ENCODE measurements around the gene TIGAR.

TIGAR gene

DNA sequence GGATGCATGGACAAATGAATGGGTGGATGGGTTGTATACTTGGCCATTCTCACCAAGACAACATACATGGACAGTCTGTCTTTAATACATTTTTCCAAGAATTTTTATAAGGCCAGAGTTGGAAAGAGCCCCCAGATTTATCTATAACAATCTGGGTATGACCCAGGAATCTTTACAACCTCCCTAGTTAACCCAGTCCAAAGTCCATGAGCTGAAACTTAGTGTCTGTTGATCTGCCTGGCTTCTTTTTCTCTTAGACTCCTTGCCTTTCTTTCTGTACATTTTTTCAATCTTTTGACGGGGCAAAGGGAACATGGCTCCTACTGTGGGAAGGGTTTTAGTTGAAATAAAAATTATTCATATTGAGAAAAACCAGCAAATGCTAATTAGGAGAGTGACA, 57.8 kb downstream of the TIGAR start:
- no peak overlapping the region for H3K4me3 ChIP-seq (replicated peaks; ENCODE audit: low read depth, low read length)
- DNase-seq (ENCODE audit: low read depth) = no peak

DNA sequence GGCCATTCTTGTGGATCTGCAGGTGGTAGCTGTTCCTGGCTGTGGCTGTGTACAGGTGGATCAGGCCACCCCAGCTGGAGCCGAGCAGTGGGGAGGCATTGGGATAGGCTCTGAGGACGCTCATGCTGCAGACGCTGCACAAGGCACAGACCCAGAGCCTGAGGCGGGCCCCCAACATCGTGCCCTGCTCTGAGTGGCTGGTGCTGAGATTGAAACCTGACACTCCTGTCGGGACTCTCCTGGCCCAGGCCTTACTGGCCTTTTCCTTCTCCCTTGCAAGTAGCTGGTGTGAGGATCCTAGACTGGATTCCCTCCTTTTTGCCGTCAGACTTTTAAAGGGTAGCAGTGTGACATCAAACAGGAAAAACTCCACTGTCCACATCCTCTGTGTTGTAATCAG, 58.4 kb downstream of the TIGAR start, which contains the start of gene FGF23:
FGF23 (minus strand) TSS at position 308 of the 400 bp plus-strand sequence; CDS start at position 178, 130 bp downstream.
- peak; percentile 23 for DNase-seq (ENCODE audit: low read depth)
- TF ChIP-seq, protein P1, sequence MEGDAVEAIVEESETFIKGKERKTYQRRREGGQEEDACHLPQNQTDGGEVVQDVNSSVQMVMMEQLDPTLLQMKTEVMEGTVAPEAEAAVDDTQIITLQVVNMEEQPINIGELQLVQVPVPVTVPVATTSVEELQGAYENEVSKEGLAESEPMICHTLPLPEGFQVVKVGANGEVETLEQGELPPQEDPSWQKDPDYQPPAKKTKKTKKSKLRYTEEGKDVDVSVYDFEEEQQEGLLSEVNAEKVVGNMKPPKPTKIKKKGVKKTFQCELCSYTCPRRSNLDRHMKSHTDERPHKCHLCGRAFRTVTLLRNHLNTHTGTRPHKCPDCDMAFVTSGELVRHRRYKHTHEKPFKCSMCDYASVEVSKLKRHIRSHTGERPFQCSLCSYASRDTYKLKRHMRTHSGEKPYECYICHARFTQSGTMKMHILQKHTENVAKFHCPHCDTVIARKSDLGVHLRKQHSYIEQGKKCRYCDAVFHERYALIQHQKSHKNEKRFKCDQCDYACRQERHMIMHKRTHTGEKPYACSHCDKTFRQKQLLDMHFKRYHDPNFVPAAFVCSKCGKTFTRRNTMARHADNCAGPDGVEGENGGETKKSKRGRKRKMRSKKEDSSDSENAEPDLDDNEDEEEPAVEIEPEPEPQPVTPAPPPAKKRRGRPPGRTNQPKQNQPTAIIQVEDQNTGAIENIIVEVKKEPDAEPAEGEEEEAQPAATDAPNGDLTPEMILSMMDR (IDR thresholded peaks at IDR 0.05; ENCODE audit: low read length, missing control alignments) = no peak

More for the DNA sequence above, 57.8 kb downstream of the TIGAR start:
- TF ChIP-seq, protein P1 (IDR thresholded peaks at IDR 0.05; ENCODE audit: low read length, missing control alignments) = no peak

DNA sequence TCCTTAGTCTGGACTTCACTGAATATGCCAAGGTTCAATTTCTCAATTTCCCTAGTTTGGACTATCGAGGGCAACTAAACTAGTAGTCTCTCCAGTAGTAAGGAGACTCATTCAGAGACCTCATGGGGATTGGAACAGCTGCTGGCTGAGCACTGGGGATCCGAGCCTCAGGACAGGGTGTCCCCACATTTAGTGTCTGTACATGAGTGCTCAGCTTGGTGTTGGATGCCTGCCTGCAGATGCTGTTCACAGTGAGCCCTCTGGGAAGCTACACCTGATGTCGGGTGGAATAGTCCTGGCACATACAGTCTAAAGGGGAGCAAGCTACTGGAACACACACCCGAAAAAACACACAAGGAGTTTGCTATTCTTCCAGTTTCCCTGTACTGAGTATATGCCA, 59.3 kb downstream of the TIGAR start:
- no peak for DNase-seq (ENCODE audit: low read depth)
- H3K4me3 ChIP-seq (replicated peaks; ENCODE audit: low read depth, low read length) = no peak overlapping the region
- TF ChIP-seq, protein P1 (IDR thresholded peaks at IDR 0.05; ENCODE audit: low read length, missing control alignments) = no peak

More for the DNA sequence above, 58.4 kb downstream of the TIGAR start, which contains the start of gene FGF23:
- no peak within 1 kb of the TSS for H3K4me3 ChIP-seq (replicated peaks; ENCODE audit: low read depth, low read length)

DNA sequence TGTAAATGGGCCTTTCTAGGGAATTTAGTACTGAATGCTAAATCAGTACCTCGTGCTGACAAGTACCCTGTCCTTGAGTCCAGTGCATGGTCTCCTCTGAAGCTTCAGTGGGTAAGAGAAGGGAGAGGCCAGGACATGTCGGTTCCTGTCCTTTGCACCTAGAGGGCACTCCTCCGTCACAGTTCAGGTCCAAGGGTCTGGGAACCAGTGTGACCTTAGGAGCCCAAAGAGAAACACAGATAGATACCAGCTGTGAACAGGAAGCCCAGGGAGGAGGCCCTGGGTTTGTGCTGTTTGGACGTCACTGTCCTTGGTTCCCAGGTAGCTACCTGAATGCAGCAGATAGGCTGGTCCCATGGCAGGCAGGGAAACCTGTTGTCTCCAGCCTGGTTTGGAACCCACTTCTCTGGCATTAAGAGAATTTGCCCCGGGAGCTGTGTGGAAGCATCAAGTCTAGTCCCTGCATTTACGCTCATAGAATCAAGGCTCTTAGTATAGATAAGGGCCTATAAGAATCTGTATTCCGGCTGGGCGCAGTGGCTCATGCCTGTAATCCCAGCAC, 62.4 kb downstream of the TIGAR start:
- DNase-seq (ENCODE audit: low read depth) = no peak
- TF ChIP-seq, protein P1 (IDR thresholded peaks at IDR 0.05; ENCODE audit: low read length, missing control alignments) = no peak

DNA sequence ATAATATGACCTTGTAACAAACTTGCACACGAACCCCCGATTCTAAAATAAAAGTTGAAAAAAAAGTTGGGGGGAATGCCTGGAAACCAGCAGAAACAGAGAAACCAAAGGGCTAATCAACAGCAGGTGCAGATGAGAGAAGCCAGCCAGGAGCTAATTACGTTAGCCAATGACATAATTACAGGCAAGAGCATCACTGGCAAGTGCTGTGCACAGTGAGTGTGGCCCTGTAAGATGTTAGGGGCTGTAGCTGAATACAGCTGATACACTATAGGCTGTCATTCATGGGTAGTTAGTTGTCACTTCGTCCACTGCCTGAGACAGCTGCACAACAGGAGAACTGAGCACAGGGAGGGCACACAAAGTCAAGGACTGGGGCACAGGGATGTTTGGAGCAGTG, 65.8 kb downstream of the TIGAR start:
- TF ChIP-seq, protein P1 (IDR thresholded peaks at IDR 0.05; ENCODE audit: low read length, missing control alignments) = no peak
- no peak overlapping the region for H3K4me3 ChIP-seq (replicated peaks; ENCODE audit: low read depth, low read length)
- no peak for DNase-seq (ENCODE audit: low read depth)

More for the DNA sequence above, 62.4 kb downstream of the TIGAR start:
- no peak overlapping the region for H3K4me3 ChIP-seq (replicated peaks; ENCODE audit: low read depth, low read length)

DNA sequence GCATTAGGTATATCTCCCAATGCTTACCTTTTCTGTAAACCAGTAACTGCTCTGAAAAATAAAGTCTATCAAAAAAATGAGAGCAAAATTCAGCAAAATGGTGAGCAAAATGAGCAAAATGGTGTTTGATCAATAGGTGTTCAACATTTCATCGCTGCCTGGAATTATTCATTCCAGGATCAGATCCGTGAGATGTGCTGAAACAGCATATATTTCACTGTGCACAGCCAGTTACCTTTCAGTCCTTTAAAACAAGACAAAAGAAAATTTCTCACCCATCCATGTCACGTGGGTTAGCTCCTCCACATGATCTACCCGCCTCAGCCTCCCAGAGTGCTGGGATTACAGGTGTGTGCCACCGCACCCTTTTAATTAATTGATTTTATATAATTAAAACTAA, 66.6 kb downstream of the TIGAR start:
- DNase-seq (ENCODE audit: low read depth) = no peak
- TF ChIP-seq, protein P1 (IDR thresholded peaks at IDR 0.05; ENCODE audit: low read length, missing control alignments) = no peak
- H3K4me3 ChIP-seq (replicated peaks; ENCODE audit: low read depth, low read length) = no peak overlapping the region

DNA sequence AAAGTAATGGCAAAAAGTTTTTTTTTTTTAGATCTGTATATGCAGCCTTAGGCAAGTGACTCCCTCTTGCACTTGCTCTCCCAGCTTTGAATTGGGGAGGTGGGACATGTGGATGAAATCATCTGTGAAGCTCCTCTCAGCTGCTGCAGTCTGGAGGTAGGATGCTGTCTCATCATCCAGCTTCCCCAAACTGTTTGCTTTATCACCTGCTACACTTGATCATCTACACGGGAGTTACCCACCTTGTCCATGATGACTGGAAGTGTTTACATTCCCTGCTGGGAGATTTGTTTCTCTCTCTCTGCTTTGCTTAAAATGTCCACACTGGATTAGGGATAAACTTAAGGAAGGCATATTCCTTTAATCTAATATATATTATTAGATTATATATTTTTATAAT, 67.0 kb downstream of the TIGAR start:
- TF ChIP-seq, protein P1 (IDR thresholded peaks at IDR 0.05; ENCODE audit: low read length, missing control alignments) = no peak
- no peak overlapping the region for H3K4me3 ChIP-seq (replicated peaks; ENCODE audit: low read depth, low read length)
- no peak for DNase-seq (ENCODE audit: low read depth)
